Cardiac fibroblast (primary cell): ENCODE results near the gene CLCN4.

Experiments
- DNase-seq, 2 donors: peaks; one replicate each; pipeline versions ENCODE4 v3.0.0 to v3.0.0-alpha.2; 2010; ENCODE audit warnings: low read depth in 2 of 2
- H3K4me3 ChIP-seq, 2 donors: replicated peaks in 1 of 2; 1 replicate in 1 of 2; 2 replicates in 1 of 2; pipeline ENCODE4 v1.5.1; 2011; ENCODE audit warnings: low read depth in 2 of 2, low read length in 2 of 2, mild to moderate bottlenecking in 2 of 2, moderate library complexity in 1 of 2
- TF ChIP-seq, protein P1 (sequence below): IDR thresholded peaks from one replicate; pipeline ENCODE4 v1.5.1; 2011; ENCODE audit warnings: low read depth, mild to moderate bottlenecking, low read length, inconsistent platforms

CLCN4 gene

DNA sequence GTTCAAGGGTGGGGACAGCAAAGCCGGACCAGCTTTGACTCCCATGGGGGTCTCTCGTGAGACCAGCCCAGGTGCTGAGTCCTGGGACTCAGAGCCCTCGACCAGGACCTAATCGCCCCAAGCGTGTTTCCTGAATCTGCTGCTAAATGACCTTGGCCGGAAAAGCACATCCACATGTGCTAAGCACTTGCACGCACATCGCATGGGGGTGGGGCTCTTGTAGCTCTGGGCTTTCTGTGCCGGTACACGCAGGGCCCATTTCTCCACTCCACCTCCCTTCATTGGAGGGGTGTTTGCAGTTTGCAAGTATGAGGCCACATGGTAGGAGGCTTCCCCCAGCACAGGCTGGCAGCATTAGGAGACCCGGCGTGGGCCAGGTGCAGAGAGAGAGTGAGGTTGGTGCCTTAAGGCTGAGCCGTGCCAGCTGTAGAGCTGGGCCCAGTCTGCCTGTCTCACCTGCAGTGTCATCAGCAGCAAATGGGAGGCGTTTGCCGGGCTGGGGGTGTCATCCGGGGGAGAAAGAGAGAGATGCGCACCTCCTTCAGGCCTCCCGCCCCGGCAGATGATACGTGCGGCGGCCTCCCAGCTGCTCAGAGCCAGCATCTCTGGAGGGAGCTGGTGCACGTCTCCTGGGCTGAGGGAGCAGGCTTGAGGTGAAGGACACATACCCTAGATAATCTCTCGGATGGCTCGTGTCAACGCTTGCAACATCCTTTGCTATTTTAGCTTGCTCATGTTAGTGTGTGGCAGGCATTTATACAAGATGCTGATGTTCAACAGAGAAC is 45.2 kb upstream of the CLCN4 start:
- no peak overlapping the region for H3K4me3 ChIP-seq
- peak; percentile 1 to 28 for DNase-seq
- TF ChIP-seq, protein P1, sequence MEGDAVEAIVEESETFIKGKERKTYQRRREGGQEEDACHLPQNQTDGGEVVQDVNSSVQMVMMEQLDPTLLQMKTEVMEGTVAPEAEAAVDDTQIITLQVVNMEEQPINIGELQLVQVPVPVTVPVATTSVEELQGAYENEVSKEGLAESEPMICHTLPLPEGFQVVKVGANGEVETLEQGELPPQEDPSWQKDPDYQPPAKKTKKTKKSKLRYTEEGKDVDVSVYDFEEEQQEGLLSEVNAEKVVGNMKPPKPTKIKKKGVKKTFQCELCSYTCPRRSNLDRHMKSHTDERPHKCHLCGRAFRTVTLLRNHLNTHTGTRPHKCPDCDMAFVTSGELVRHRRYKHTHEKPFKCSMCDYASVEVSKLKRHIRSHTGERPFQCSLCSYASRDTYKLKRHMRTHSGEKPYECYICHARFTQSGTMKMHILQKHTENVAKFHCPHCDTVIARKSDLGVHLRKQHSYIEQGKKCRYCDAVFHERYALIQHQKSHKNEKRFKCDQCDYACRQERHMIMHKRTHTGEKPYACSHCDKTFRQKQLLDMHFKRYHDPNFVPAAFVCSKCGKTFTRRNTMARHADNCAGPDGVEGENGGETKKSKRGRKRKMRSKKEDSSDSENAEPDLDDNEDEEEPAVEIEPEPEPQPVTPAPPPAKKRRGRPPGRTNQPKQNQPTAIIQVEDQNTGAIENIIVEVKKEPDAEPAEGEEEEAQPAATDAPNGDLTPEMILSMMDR, result no peak

DNA sequence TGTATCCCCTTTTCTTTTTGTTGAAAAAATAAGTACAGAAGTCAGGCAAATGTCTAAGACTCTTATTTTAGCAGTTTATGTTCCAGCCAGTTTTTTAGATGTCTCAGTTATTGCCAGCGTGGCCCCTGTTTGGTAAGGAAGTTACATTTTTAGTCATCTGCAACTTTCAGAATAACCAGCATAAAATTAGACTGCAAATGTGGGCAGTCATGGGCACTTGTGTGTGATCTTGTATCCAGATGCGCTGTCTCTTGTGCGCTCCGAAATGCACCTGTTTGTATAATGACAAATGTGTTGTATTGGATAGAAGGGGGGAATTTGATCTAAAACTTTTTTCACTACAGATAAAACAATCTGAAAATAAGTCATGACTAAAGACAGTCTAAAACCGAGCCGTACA is 44.3 kb upstream of the CLCN4 start:
- no peak overlapping the region for H3K4me3 ChIP-seq
- no peak for DNase-seq
- TF ChIP-seq, protein P1, result no peak

GRCh38 chrX:10115082-10115481 is 41.7 kb upstream of the CLCN4 start:
- H3K4me3 ChIP-seq, result no peak overlapping the region
- TF ChIP-seq, protein P1, result no peak
- DNase-seq, result no peak

- no peak for DNase-seq
- no peak overlapping the region for H3K4me3 ChIP-seq
- TF ChIP-seq, protein P1, result no peak
These were observed 39.5 kb upstream of the CLCN4 start for GRCh38 chrX:10117301-10117700.

DNA sequence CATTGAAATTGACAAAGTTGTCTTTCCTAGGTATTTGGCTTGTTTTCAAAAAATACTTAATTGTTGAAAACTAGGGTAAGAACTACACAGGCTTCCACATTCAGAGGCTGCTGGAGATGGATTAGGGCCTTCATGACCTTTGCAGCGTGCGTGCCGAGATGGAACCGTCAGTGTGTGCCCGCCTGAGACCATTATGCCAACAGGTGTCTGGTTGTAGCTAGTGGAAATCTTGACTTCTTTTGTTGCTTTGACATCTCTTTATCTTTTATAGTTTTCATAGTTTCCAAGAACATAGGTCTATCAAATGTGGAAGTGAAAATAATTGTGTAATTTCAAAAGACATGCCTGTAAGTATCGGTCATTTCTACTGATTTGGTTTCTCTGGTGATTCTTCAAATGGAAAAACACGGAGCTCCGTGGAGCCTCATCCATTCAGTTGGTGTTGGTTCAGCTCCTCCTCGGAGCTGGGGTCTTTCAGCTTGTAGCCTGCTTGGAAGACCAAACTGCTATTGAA is 38.9 kb upstream of the CLCN4 start:
- H3K4me3 ChIP-seq, result no peak overlapping the region
- no peak for DNase-seq
- TF ChIP-seq, protein P1, result no peak

- H3K4me3 ChIP-seq, result no peak overlapping the region
- TF ChIP-seq, protein P1, result no peak
- DNase-seq, result no peak
These were observed 38.2 kb upstream of the CLCN4 start for GRCh38 chrX:10118530-10118929.
